SIG-M5 (cell line): ENCODE measurements around the gene GSAP.

Experiments
- DNase-seq: peaks from one replicate; lab custom pipeline; 2025; lab: John Stamatoyannopoulos, UW

The GSAP gene

DNA sequence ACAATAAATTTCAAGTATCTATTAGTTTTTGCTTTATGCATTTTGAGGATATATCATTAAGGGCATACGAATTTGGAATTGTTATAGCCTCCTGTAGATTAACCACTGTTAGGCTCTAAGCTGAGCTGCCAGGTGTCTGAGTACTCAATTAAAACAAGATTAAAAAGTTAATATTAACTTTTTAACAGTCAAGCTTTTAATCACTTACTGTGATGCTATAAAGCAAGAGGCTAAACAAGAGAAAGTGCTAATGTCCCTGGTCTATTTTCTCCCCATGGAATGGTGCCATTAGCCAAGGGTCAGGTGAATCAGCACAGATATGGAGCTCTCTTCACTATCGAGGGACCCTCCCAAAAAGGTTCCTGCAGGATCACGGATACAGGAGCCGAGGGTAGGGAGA lies 9.7 kb downstream of the GSAP start:
- no peak for DNase-seq

DNA sequence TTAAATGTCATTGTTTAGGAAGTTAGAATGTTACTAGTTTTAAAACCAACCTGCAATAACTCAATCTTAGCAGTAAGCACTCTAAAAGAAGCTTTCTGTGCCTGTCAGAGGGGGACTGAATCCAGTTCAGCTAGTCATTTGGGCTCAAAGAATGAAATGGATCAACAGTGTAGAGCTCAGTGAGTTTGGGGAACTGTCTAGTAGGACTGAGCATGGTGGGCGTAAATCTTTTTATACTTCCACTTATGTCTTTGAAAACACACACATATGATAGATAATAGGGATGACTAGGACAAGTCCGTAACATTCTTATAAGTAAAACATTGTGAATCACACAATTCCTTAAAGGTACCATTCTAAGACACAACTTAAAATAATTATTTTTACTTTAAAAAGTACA lies 11.5 kb downstream of the GSAP start:
- no peak for DNase-seq

DNA sequence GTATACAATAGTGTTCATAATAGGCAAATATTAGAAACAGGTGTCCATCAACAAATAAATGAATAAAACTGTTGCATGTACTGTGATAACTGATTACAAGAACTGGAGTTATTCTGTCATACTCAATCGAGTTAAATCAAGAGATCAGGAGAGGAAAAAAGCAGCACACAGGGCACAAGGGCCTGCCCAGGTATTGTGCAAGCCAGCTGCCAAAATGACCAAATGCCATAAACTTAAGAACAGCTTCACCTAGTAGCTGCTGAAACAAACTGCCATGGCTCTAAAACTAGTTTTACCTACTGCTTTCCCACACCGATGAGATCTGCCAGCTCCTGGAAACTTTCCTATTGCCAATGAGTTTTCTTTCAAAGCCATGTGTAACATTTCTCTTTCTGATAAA lies 12.2 kb downstream of the GSAP start:
- DNase-seq: no peak

DNA sequence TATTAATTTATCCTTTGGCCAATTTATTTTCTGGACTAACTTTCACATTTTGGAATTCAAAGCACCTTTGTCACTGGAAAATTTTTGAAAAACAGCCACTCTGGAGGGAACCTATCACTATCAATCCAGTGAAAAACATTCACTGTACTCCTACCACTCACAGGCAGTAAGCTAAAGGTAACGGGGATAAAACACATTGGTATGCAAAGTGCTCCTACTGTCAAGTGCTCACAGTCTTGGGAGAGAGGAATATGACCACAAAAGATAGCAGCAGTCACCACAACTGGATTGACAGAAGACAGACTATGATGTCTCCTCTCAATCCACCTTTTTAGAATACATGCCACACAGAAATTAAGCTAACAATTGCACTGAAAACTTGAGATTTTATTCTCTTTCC lies 13.3 kb downstream of the GSAP start:
- no peak for DNase-seq

DNA sequence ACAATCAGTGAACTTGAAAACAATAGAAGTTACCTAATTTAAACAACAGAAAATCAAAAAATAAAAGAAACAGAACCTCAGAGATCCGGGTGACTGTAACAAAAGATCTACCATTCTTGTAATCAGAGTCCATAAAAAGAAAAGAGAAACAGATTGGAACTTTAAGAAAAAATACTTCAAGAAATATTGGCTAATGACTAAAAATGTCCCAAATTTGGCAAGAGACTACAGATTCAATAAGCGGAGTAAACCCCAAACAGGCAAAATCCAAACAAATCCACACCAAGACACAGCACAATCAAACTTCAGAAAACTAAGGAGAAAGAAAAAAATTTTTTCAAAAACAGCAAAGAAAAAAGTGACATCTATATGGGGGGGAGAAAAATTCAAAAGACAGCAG lies 15.1 kb downstream of the GSAP start:
- DNase-seq: no peak

DNA sequence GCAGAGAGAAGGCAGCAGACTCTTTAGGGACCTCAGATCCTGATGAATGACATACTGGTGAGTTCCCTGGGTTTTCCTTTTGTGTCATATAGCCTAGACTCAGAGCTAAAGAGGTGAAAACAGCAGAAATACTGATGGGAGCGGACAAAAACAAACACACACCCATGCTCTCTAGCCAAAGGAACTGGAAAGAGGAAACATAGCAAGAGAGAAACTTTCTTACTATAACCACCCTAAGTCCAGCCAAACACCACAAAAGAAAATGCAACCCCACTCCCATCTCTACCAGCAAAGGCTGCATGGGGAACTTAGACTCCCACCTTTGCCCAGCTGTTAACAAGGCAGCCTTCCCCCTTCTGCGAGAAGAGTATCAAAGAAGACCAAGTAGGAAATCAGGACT lies 16.3 kb downstream of the GSAP start:
- no peak for DNase-seq

DNA sequence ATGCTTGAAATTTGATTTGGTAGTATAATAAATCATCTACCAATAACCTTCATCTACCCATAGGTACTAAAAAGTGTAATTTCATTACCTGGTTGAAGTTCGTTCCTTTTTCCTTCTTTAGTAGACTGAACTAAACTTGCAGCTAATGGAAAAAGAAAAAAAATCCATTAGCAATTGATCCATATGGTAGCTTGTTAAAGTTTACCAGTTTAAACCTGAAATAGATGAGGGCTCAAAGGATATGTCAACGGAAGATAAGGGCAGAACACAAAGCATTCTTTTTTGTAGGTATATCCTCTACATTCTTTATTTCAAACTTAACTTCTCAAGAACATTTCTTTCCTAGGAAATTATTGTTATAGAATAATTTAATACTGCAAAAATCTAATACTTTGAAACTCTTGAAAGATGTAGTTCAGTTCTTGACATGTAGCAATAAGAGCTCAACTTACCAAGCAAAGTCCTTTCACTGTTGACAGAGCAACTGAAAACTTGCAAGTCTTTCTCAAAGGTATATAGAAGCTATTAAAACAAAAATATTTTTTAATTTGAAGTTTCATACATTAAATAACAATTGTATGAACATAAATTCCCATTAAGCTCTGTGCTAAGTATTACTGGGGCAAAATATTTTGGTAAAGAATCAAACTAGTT lies 19.1 kb downstream of the GSAP start:
- DNase-seq: no peak

DNA sequence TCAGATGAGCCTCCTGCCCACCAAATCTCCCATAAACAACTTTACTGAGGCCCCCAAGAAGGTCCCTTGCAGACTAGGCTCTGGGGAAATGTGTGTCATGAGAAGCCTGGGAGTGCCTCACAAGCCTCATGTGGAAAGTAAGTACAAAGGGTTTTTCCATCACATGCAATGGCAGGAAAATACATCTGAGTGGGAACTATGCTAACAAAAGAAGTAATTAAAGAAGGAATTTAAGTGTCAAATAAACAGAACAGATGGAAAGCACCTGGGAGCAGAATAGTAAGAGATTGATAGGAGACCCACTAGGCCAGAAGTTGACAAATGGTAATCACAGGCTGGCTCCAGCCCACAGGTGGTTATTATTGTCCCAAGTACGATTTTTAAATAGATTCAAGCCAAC lies 20.5 kb downstream of the GSAP start:
- DNase-seq: no peak

DNA sequence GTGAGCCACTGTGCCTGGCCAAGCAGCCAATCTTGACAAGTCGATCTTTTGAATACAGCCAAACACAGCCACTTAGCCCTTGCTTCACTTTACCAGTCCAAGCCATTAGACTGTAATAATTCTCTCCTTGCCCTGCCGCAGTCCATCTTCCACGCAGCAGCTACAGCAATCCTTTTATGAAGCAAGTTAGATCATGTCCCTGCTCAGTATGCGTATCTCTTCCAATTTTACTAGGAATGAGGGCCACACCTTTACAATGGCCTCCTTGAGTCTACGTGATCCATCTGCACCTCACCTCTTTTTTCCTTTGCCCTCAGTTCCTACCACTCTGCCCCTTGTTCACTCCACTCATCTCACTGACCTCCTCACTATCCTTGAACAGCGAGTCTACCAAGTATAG lies 22.2 kb downstream of the GSAP start:
- no peak for DNase-seq

DNA sequence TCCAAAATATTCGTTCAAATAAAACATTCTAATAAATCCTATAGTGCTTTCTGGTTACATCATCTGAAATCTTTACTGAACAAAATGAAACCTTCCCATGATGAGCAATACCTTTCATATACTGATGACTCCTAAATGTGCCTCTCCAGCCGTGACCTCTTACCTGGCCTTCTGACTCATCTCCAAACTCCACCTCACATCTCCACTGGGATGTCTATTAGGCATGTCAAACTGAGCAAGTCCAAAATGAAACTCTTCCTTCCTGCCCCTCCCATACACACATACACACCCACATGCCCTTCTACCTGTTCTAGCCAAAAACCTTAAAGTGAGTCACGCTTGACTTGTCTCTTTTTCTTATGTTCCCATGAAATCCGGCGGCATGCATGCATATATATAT lies 22.9 kb downstream of the GSAP start:
- no peak for DNase-seq

DNA sequence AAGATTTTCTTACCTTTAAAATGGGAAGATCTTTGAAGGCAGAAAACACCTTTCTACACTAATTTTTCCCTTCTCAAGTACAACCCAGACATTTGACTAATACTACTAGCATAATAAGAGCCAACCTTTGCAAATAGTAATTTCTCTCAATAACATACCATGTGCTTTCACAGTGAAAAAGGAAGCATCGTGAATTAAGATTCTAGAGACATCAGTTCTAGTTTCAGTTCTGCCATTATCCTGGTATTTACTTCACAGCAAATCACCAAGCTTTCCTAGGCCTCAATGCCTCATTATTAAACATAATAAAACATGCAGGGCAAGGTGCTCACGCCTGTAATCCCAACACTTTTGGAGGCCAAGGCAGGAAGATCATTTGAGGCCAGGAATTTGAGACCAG lies 24.9 kb downstream of the GSAP start:
- DNase-seq: no peak

DNA sequence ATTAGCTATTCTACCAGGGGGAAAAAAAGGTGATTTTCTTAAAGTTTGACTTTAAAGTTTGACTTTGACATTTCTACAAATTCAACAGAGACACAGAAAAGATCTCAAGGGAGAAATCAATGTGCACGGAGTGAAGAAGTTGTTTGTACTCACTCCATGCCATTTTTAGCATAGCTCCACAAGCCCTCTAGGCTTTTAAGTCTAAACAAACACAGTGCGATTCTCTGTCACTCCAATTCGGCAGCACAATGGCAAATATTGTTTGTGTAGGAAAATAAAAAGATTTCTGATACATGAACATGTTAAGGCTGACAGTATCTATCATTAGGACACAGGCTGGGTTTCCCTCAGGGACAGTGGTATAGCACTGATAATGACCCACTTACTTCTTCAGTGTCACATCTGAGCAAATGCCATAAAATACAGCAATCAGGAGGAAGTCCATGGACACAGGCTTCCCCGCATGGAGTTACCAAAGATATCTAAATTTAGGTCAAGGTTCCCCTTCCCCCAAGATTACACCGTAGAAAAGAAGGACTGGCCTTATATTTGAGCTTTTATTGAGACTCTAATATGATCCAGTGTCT lies 28.0 kb downstream of the GSAP start:
- no peak for DNase-seq

DNA sequence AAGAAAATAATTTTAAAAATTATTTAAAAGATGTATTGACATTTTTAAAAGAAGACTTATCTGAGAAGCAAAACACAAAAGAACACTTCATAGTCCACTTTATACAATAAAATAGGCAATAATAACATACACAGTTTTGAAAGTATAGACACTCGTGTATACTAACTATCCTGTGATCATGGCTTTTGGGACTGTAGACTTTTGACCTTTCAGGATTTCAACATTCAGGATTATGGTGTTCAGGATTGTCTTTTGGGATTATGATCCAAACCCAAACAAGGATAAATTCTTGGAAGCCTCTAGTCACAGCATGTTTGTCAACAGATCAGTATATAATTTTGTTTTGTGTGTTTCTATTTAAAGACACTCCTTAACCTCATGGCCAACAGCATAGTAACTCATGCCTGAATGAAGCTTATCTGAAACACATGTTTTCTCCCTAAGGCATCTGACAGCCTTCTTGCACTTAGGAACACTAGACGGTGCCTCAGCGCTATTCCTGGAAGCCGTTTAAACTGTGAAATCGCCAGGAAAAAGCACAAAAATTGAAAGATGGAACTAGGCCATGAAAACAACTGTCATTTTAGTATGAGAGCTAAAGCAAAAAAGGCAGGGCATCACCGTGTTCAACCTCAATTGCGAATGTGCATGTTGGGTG lies 29.9 kb downstream of the GSAP start:
- no peak for DNase-seq

DNA sequence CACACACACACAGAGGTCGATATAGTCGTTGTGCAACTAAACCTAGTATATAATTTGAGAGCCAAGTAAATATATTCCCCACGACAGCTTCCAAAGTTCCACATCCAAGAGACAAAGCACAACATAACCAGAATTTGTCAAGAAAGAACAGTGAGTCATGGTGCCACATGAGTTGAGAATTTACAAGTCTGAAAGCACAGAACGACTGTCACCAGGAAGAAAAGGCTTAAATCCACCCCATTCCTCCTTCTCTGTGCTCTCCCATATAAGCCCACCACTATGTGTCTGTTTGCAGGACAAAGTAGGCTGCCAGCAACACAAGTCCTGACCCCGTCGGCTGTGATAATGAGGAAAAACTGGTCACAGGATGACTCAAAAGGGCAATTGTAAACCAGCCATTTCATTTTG lies 32.8 kb downstream of the GSAP start:
- DNase-seq: no peak

DNA sequence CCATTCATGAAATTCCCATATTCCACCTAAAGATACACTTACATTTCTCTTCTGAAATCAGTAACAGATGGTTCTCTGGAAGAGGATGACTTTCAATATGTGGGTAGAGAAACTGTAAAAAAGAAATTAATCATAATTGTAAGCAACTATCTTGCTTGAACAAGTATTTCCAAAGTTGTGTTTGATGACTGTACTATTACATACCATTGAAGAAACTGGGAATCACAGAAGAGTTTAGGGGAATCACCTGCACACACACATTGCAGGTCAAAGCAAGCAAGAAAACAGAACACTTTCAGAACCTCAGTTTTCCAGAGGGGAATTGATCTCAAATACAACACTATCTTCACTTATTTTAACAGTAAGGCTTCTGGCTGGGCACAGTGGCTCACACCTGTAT lies 33.6 kb downstream of the GSAP start:
- no peak for DNase-seq

DNA sequence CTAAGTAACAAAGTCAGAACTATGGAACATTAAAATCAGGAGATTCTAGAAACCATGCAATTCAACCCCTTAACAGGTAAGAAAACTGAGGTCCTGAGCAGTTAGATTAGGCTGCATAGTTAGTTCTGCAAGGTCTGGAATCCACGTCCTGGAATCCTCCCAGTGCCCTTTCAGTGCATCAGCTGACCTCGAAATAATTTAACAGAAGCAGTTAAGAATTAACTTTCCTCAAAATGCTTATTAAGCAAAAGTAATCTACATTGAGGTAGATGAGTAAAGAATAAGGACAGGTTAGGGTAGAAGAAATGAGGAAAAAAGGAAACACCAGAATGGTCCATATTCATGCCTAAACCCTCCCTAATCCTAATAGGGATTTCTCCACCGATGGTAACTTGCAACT lies 37.6 kb downstream of the GSAP start:
- no peak for DNase-seq

DNA sequence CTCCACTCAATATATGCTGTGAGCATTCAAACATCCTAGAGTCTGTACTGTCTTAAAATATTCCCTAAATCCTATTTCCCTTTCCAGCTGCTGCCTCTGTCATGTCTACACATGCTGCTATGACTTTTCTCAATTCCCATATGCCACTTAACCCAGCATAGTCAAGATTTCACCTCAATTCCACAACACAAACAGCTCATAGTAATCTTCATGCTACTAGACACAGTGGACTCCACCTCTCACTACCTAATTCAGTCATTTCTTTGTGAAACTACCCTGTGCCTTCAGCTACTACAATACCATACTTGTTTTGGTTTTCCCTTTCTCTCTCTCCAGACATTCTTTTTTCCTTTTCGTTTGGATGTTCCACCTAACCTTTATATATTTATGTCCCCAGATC lies 45.5 kb downstream of the GSAP start:
- DNase-seq: no peak

DNA sequence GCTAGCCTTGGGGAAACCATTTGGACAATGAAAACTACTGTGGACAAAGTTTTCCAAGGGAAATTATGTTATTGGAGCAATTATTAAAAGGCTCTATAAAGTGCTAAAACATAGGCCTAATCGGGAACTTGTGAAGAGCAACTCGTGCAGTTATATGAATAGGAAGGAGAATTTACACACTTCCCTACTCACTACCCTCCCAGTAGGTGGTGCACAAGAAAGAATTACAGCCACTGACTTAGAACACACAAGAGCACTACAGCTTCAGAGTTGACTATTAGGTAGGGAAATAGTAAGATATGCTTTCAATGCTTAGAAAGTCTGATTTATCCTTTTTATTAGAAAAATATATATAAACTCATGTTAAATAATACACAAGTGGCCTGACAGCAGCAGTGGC lies 47.2 kb downstream of the GSAP start:
- DNase-seq: no peak

DNA sequence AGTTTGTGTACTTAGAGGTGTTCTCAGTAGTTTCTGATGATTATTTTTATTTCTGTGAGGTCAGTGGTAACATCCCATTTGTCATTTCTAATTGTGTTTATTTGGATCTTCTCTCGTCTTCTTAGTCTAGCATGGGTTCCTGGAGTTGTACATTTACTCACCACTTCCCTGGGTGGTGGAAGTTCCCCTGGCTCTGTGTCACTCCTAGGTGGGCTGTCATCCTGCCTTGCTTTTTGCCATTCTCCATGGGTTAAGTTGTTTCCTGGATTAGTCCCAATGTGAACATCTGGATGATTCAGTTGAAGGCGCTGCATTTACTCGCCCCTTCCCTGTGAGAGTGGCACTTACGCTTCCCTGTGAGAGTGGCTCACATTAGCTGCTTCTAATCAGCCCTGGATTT lies 48.2 kb downstream of the GSAP start:
- DNase-seq: no peak

DNA sequence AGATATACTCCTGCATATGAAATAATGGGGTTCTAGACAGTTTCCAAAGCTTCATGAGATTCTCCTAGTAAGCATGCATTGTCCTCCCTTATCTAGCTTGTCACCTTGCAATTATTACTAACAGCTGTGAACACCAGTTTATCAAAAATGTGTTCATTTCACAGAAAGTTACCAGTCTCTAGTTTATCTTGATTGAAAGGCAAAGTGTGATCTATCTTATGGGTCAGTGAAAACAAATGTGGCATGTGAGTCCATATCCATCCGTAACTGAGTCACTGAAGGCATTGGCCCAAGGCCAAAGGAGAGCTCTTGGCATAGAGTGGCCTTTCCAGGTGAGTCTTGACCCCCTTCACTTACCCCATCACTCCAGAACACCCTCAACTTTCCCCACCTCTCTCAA lies 53.2 kb downstream of the GSAP start:
- no peak for DNase-seq

DNA sequence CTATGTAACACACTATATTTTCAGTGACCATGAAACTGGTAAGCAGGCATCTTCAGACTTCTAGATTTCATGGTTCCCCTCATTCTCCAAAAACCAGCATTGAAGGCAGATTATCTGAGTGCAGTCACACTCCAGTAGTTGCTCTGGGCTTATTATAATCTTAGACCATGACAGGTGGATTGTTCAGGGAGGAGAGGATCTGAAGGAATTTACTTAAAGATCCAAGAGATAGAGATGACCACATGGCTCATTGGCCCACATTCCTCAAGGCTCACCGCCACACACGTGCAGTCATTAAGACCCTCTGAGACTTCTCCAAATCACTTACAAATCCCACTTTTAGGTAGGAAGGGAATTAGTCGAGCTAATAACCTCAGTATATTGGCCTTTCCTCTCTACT lies 55.2 kb downstream of the GSAP start:
- DNase-seq: no peak

DNA sequence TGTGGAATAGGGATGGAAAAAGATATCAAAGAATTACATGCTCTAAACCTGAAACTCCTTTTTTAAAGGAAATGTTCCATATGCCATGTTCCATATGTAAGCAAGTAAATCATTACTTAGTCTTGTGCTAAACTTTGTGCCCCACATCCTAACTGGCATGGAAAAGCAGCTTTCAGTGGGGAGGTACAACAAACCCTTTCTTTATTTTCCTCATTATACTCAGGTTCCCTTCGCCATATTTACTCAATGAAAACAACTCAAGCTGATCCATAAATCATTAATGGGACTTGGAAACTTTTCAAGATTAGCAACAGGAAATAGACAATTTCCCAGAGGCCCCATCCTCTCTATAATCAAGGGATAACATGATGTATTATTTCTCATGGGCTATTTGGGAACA lies 56.0 kb downstream of the GSAP start:
- no peak for DNase-seq

DNA sequence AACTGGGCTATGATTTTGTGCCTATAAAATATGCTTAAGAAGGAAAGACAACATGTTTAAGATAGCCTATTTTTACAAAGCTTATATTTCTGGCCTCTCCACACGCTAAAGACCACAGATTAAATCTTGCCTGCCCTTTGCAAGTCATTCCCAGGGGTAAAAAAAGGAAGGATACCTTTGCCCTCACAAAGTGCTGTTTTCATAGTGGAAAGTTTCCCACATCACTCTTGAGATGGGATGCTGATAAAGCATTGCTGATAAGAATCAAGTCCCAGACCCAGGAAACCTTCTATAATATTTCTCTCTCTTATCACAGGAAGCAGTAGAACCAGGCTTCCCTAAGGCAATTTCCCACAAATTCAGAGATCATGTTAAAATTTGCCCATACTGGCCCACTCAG lies 56.5 kb downstream of the GSAP start:
- no peak for DNase-seq

DNA sequence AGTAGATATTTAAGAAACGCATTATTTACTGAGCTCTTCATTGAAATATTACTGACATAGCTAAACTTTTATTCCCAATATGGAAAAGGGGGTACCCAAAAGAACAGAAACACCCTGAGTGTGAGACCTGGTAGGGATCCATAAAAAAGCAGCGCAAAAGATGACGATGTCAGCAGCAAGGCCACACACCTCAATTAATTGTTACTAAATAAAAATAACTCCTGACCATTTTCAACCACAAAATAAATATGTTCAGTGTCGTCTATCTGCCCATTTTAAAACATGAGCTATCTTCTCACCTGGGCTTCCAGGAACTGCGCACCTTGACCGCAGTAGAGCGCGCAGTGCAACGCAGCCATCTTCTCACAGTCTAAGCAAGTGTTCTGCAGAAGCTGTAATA lies 61.2 kb downstream of the GSAP start:
- DNase-seq: no peak
